HT-29 (cell line): Measurements from ENCODE around the gene TRIO. TPM values are rescaled to one million over a fixed set of nuclear protein-coding genes. Genes with fewer than 3 reads are reported as not detected.

ENCODE experiments used
- DNase-seq: peaks from one replicate; pipeline ENCODE4 v3.0.0-alpha.2; 2015; ENCODE audit warnings: low spot score
- total RNA-seq: library from RNA; depleted of rRNA; stranded (reverse); fragments of >200 nt; shearing (Covaris generic); gene quantifications from 2 replicates; pipeline ENCODE4 v1.2.3, GENCODE V29; 2014

The TRIO gene
- total RNA-seq, 1 experiment from 2014 or later: 104 TPM

- no peak for DNase-seq
Measured at GRCh38 chr5:14245132-14245925, 102.2 kb downstream of the TRIO start.

GRCh38 chr5:14246350-14247053 lies 103.4 kb downstream of the TRIO start:
- DNase-seq: no peak

- no peak for DNase-seq
Measured at GRCh38 chr5:14247054-14247386, 103.9 kb downstream of the TRIO start.

GRCh38 chr5:14249258-14250082 lies 106.3 kb downstream of the TRIO start:
- no peak for DNase-seq

GRCh38 chr5:14250084-14250695 lies 107.0 kb downstream of the TRIO start:
- peak; percentile 26 for DNase-seq

- DNase-seq: no peak
Measured at GRCh38 chr5:14250748-14251701, 107.9 kb downstream of the TRIO start.

GRCh38 chr5:14251733-14252132 lies 108.6 kb downstream of the TRIO start:
- no peak for DNase-seq

- no peak for DNase-seq
Measured at GRCh38 chr5:14252793-14253192, 109.7 kb downstream of the TRIO start.

- DNase-seq: no peak
Measured at GRCh38 chr5:14254686-14255085, 111.5 kb downstream of the TRIO start.

GRCh38 chr5:14256026-14256690 lies 113.0 kb downstream of the TRIO start:
- DNase-seq: no peak

- no peak for DNase-seq
Measured at GRCh38 chr5:14256756-14257393, 113.7 kb downstream of the TRIO start.

- DNase-seq: no peak
Measured at GRCh38 chr5:14257995-14258403, 114.9 kb downstream of the TRIO start.

GRCh38 chr5:14258840-14259239 lies 115.7 kb downstream of the TRIO start:
- DNase-seq: no peak

GRCh38 chr5:14260637-14261036 lies 117.5 kb downstream of the TRIO start:
- no peak for DNase-seq

GRCh38 chr5:14261235-14261634 lies 118.1 kb downstream of the TRIO start:
- DNase-seq: no peak

- DNase-seq: no peak
Measured at GRCh38 chr5:14261856-14262611, 118.9 kb downstream of the TRIO start.

- DNase-seq: no peak
Measured at GRCh38 chr5:14263113-14263512, 120.0 kb downstream of the TRIO start.

- DNase-seq: peak; percentile 7
Measured at GRCh38 chr5:14263699-14264098, 120.6 kb downstream of the TRIO start.
